ENCODE results near the gene ZNF385A. TPM values are rescaled to one million over a fixed set of nuclear protein-coding genes. Genes with fewer than 3 reads are reported as not detected.

Gene ZNF385A
- total and polyA plus RNA-seq, 9 of the 15 experiments (the other 6 are each of a cell fraction or from before 2014, with no cell fraction given): 1.0 to 111 (median 7.7) TPM

DNA sequence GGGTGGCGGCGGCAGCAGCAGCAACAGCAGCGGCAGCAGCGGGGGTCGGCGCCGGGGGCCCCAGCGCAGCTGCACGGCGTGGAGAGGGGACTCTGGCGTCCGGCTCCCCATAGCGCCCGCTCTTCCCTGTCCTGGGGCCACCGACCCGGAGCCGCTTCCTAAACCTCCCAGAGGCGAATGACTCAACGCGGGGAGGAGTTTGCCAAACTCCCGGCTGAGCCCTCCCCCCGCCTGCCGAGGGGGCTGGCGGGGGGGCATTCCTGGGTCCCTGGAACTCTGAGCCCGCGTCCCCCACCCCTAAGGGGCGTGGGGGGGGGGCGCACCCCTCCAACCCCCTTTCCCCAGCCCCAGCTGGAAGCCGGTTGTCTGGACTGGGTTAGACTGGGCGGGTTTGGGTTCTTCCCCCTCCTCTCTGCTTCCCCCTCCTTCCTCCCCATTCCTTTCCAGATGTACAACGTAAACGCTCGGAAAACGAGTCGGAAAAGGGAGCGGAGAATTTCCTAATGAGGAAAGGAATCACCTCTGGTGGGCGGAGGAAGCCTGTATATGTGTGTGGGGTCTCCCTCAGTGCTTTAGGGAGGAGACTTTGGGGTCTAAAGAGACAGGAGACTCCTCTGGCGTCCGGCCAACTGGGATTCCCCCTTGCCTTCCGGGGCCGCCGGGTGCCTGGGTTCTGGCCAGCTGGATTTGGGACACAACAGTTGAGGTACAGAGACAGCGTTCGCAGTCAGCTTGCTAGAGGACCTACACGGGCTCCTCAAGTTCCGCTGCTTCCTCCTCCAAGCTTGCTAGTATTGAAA lies 34.8 kb upstream of the ZNF385A start, which contains the start of gene ITGA5 (continued):
- TF ChIP-seq MAZ (CRISPR knock-in tag; conservative IDR thresholded peaks at IDR 0.05 in 1 of 2, IDR thresholded peaks at IDR 0.05 in 1 of 2) (peak; percentile 82 to 85), KDM4B (IDR thresholded peaks at IDR 0.05; ENCODE audit: borderline replicate concordance in 2 of 2, low read depth in 1 of 2) (peak in 1 of 2 experiments; percentile 90; a peak in 2 of 4 replicates), KDM5B (IDR thresholded peaks at IDR 0.05; ENCODE audit: insufficient replicate concordance, low read depth, low read length) (peak; percentile 75), CCNT2 (IDR thresholded peaks at IDR 0.05; ENCODE audit: borderline replicate concordance, extremely low read depth, insufficient read length, low read depth, low read length) (peak; percentile 78), PTTG1 (tag; IDR thresholded peaks at IDR 0.05; ENCODE audit: low read depth) (no peak), YY1 (IDR thresholded peaks at IDR 0.05; ENCODE audit: borderline replicate concordance in 1 of 3, control insufficient read depth in 1 of 3, extremely low read depth in 1 of 3, insufficient read depth in 3 of 3, insufficient read length in 1 of 3, insufficient replicate concordance in 2 of 3, low read depth in 1 of 3, low read length in 2 of 3) (peak in 1 of 3 experiments; percentile 21), ZNF184 (CRISPR knock-in tag; IDR thresholded peaks at IDR 0.05) (no peak), TOE1 (IDR thresholded peaks at IDR 0.05; ENCODE audit: borderline replicate concordance) (no peak), TOE1 (CRISPR knock-in tag; IDR thresholded peaks at IDR 0.05; ENCODE audit: borderline replicate concordance, low read depth) (no peak)
- TF ChIP-seq, protein P1, sequence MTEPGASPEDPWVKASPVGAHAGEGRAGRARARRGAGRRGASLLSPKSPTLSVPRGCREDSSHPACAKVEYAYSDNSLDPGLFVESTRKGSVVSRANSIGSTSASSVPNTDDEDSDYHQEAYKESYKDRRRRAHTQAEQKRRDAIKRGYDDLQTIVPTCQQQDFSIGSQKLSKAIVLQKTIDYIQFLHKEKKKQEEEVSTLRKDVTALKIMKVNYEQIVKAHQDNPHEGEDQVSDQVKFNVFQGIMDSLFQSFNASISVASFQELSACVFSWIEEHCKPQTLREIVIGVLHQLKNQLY (CRISPR knock-in tag; conservative IDR thresholded peaks at IDR 0.05): no peak
- TF ChIP-seq, protein P2, sequence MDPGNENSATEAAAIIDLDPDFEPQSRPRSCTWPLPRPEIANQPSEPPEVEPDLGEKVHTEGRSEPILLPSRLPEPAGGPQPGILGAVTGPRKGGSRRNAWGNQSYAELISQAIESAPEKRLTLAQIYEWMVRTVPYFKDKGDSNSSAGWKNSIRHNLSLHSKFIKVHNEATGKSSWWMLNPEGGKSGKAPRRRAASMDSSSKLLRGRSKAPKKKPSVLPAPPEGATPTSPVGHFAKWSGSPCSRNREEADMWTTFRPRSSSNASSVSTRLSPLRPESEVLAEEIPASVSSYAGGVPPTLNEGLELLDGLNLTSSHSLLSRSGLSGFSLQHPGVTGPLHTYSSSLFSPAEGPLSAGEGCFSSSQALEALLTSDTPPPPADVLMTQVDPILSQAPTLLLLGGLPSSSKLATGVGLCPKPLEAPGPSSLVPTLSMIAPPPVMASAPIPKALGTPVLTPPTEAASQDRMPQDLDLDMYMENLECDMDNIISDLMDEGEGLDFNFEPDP (CRISPR knock-in tag; IDR thresholded peaks at IDR 0.05): no peak
- TF ChIP-seq, protein P3, sequence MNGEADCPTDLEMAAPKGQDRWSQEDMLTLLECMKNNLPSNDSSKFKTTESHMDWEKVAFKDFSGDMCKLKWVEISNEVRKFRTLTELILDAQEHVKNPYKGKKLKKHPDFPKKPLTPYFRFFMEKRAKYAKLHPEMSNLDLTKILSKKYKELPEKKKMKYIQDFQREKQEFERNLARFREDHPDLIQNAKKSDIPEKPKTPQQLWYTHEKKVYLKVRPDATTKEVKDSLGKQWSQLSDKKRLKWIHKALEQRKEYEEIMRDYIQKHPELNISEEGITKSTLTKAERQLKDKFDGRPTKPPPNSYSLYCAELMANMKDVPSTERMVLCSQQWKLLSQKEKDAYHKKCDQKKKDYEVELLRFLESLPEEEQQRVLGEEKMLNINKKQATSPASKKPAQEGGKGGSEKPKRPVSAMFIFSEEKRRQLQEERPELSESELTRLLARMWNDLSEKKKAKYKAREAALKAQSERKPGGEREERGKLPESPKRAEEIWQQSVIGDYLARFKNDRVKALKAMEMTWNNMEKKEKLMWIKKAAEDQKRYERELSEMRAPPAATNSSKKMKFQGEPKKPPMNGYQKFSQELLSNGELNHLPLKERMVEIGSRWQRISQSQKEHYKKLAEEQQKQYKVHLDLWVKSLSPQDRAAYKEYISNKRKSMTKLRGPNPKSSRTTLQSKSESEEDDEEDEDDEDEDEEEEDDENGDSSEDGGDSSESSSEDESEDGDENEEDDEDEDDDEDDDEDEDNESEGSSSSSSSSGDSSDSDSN (IDR thresholded peaks at IDR 0.05; ENCODE audit: borderline replicate concordance in 1 of 2, low read depth in 2 of 2, low read length in 2 of 2): peak in 1 of 2 experiments; percentile 63; a peak in 2 of 4 replicates
- TF ChIP-seq, protein P4, sequence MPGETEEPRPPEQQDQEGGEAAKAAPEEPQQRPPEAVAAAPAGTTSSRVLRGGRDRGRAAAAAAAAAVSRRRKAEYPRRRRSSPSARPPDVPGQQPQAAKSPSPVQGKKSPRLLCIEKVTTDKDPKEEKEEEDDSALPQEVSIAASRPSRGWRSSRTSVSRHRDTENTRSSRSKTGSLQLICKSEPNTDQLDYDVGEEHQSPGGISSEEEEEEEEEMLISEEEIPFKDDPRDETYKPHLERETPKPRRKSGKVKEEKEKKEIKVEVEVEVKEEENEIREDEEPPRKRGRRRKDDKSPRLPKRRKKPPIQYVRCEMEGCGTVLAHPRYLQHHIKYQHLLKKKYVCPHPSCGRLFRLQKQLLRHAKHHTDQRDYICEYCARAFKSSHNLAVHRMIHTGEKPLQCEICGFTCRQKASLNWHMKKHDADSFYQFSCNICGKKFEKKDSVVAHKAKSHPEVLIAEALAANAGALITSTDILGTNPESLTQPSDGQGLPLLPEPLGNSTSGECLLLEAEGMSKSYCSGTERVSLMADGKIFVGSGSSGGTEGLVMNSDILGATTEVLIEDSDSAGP (CRISPR knock-in tag; IDR thresholded peaks at IDR 0.05): no peak
- TF ChIP-seq, protein P5, sequence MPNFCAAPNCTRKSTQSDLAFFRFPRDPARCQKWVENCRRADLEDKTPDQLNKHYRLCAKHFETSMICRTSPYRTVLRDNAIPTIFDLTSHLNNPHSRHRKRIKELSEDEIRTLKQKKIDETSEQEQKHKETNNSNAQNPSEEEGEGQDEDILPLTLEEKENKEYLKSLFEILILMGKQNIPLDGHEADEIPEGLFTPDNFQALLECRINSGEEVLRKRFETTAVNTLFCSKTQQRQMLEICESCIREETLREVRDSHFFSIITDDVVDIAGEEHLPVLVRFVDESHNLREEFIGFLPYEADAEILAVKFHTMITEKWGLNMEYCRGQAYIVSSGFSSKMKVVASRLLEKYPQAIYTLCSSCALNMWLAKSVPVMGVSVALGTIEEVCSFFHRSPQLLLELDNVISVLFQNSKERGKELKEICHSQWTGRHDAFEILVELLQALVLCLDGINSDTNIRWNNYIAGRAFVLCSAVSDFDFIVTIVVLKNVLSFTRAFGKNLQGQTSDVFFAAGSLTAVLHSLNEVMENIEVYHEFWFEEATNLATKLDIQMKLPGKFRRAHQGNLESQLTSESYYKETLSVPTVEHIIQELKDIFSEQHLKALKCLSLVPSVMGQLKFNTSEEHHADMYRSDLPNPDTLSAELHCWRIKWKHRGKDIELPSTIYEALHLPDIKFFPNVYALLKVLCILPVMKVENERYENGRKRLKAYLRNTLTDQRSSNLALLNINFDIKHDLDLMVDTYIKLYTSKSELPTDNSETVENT (CRISPR knock-in tag; IDR thresholded peaks at IDR 0.05): 0 out of 2 replicates have a peak, but pooled peaks have one; percentile 46
